DND-41 (cell line): ENCODE measurements around the gene CARMIL1.

ENCODE experiments used
- ATAC-seq: fragments of 200-7000 bp; cut with Tn5 transposase; 3 replicates; pipeline ENCODE4 v1.9.1; 2021; ENCODE audit warnings: low read depth; ENCODE audit not compliant: insufficient read depth
- DNase-seq: peaks from one replicate; pipeline ENCODE4 v3.0.0-alpha.2; 2020
- H2AFZ ChIP-seq: 2 replicates; pipeline ENCODE4 v1.6.0; 2012; ENCODE audit warnings: low read depth, low read length
- H3K27ac ChIP-seq: 2 replicates; pipeline ENCODE4 v1.5.1; 2012; ENCODE audit warnings: low read length, inconsistent platforms
- H3K27me3 ChIP-seq: fragments of 200-600 bp; sonication (generic); 2 replicates; pipeline ENCODE4 v1.6.0; 2012; ENCODE audit warnings: low read length, mild to moderate bottlenecking, inconsistent platforms; ENCODE audit not compliant: insufficient read depth, poor library complexity
- H3K36me3 ChIP-seq: 2 replicates; pipeline ENCODE4 v1.5.1; 2012; ENCODE audit warnings: low read length, inconsistent platforms; ENCODE audit not compliant: insufficient read depth
- H3K4me1 ChIP-seq: 2 replicates; pipeline ENCODE4 v1.5.1; 2012; ENCODE audit warnings: mild to moderate bottlenecking, low read length; ENCODE audit not compliant: insufficient read depth
- H3K4me2 ChIP-seq: 2 replicates; pipeline ENCODE4 v1.6.0; 2012; ENCODE audit warnings: mild to moderate bottlenecking, moderate library complexity, low read length, inconsistent platforms; ENCODE audit not compliant: insufficient read depth
- H3K4me3 ChIP-seq, 2 experiments: fragments of 200-600 bp in 1 of 2; shearing (Covaris generic) in 1 of 2; 2 replicates each; pipeline ENCODE4 v1.5.1; 2012 to 2016; ENCODE audit warnings: inconsistent platforms in 2 of 2, low read length in 2 of 2, mild to moderate bottlenecking in 2 of 2, low read depth in 1 of 2, moderate library complexity in 1 of 2
- H3K79me2 ChIP-seq: 2 replicates; pipeline ENCODE4 v1.6.0; 2012; ENCODE audit warnings: low read length, inconsistent platforms; ENCODE audit not compliant: insufficient read depth
- H3K9ac ChIP-seq: 2 replicates; pipeline ENCODE4 v1.6.0; 2012; ENCODE audit warnings: low read depth, mild to moderate bottlenecking, inconsistent platforms, low read length, moderate library complexity
- H3K9me3 ChIP-seq: 2 replicates; pipeline ENCODE4 v1.5.1; 2012; ENCODE audit warnings: low read length, moderate library complexity, mild to moderate bottlenecking, inconsistent platforms; ENCODE audit not compliant: insufficient read depth, severe bottlenecking
- H4K20me1 ChIP-seq: 2 replicates; pipeline ENCODE4 v1.6.0; 2012; ENCODE audit warnings: low read length; ENCODE audit not compliant: insufficient read depth
- EZH2 ChIP-seq: IDR thresholded peaks from 3 replicates; pipeline ENCODE4 v1.6.1; 2012; ENCODE audit warnings: borderline replicate concordance, low read depth, mild to moderate bottlenecking, moderate library complexity, low read length, inconsistent platforms; ENCODE audit not compliant: severe bottlenecking
- TF ChIP-seq, protein P1 (sequence below): IDR thresholded peaks from 2 replicates; pipeline ENCODE4 v1.5.1; 2012; ENCODE audit warnings: borderline replicate concordance, low read length, moderate library complexity, mild to moderate bottlenecking; ENCODE audit not compliant: poor library complexity, severe bottlenecking; ENCODE audit errors: extremely low read depth

Gene CARMIL1

DNA sequence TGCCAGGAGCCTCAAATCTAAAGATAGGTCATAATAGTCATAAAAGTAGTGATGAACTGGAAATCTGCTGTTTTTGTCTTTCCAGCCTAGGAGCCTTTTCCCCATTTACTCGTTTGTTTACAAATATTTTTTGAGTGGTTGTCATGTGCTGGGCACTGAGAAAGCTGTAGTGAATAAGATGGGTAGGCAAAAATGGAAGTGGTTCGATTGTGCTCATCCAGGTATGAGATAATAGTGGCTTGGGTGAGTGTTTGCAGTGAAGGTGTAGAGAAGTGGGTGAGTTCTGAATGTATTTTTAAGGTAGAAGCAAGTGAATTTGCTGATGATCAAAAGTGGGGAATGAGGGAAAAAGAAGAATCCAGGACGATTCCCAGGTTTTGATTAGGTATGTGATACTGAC is 53.0 kb downstream of the CARMIL1 start:
- Histone ChIP-seq H4K20me1 (no peaks in the 10 kb centered on the region), H3K4me2 (no peak overlapping the region), H3K27me3 (peaks cover 21% of the 10 kb centered on the region), H3K4me3 (no peak overlapping the region), H3K4me1 (no peaks in the 10 kb centered on the region), H3K36me3 (no peaks in the 10 kb centered on the region), H3K9ac (no peak overlapping the region), H3K79me2 (no peaks in the 10 kb centered on the region), H3K9me3 (no peaks in the 10 kb centered on the region), H2AFZ (no peak overlapping the region), H3K27ac (no peak overlapping the region)
- no peak for TF ChIP-seq EZH2
- TF ChIP-seq, protein P1, sequence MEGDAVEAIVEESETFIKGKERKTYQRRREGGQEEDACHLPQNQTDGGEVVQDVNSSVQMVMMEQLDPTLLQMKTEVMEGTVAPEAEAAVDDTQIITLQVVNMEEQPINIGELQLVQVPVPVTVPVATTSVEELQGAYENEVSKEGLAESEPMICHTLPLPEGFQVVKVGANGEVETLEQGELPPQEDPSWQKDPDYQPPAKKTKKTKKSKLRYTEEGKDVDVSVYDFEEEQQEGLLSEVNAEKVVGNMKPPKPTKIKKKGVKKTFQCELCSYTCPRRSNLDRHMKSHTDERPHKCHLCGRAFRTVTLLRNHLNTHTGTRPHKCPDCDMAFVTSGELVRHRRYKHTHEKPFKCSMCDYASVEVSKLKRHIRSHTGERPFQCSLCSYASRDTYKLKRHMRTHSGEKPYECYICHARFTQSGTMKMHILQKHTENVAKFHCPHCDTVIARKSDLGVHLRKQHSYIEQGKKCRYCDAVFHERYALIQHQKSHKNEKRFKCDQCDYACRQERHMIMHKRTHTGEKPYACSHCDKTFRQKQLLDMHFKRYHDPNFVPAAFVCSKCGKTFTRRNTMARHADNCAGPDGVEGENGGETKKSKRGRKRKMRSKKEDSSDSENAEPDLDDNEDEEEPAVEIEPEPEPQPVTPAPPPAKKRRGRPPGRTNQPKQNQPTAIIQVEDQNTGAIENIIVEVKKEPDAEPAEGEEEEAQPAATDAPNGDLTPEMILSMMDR, result no peak
- DNase-seq, result no peak
- no peak for ATAC-seq

GRCh38 chr6:25332655-25333071 is 53.5 kb downstream of the CARMIL1 start:
- Histone ChIP-seq H4K20me1 (no peaks in the 10 kb centered on the region), H3K4me1 (no peaks in the 10 kb centered on the region), H3K9me3 (no peaks in the 10 kb centered on the region), H2AFZ (no peak overlapping the region), H3K36me3 (no peaks in the 10 kb centered on the region), H3K4me2 (no peak overlapping the region), H3K4me3 (no peak overlapping the region), H3K27ac (no peak overlapping the region), H3K27me3 (peaks cover 21% of the 10 kb centered on the region), H3K79me2 (no peaks in the 10 kb centered on the region), H3K9ac (no peak overlapping the region)
- DNase-seq (no peak), ATAC-seq (no peak)
- TF ChIP-seq, protein P1, result no peak
- TF ChIP-seq EZH2, result no peak

DNA sequence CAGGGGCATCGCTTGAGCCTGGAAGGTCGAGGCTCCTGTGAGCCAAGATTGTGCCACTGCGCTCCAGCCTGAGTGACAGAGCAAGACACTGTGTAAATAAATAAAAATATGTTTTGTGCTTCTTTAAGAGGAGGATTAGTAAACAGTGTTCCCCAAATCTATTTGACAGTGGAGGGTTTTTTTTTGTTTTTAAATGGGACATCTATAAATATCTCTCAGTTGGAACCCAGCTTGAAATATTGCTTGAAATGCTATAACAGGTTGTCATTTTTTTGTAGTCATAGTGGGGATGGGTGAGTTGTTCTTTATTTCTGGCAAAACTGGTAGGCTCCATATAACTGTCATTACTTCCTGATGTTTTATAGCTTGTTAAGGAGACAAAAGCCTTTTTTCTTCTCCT is 54.3 kb downstream of the CARMIL1 start:
- Histone ChIP-seq H3K27me3 (peaks cover 21% of the 10 kb centered on the region), H3K4me2 (no peak overlapping the region), H3K9me3 (no peaks in the 10 kb centered on the region), H3K36me3 (no peaks in the 10 kb centered on the region), H4K20me1 (no peaks in the 10 kb centered on the region), H2AFZ (no peak overlapping the region), H3K27ac (no peak overlapping the region), H3K4me3 (no peak overlapping the region), H3K79me2 (no peaks in the 10 kb centered on the region), H3K9ac (no peak overlapping the region), H3K4me1 (no peaks in the 10 kb centered on the region)
- no peak for DNase-seq
- ATAC-seq, result no peak
- TF ChIP-seq, protein P1, result no peak
- no peak for TF ChIP-seq EZH2

- Histone ChIP-seq H3K4me3 (no peak overlapping the region), H3K4me1 (no peaks in the 10 kb centered on the region), H4K20me1 (no peaks in the 10 kb centered on the region), H3K36me3 (no peaks in the 10 kb centered on the region), H3K9me3 (no peaks in the 10 kb centered on the region), H3K79me2 (no peaks in the 10 kb centered on the region), H3K4me2 (no peak overlapping the region), H2AFZ (no peak overlapping the region), H3K27ac (no peak overlapping the region), H3K27me3 (peaks cover 21% of the 10 kb centered on the region), H3K9ac (no peak overlapping the region)
- no peak for DNase-seq
- TF ChIP-seq, protein P1, result no peak
- no peak for TF ChIP-seq EZH2
- ATAC-seq, result no peak
These were observed 55.6 kb downstream of the CARMIL1 start for GRCh38 chr6:25334793-25335192.
